ENCODE results near the gene SRPK3.
"Not testable (repeated sequence)": the region's sequence is repeated elsewhere in the genome, so short reads cannot be mapped to it uniquely, and the experiment has no call there.

- not testable (repeated sequence) for TF ChIP-seq MEF2A (IDR thresholded peaks at IDR 0.05; ENCODE audit: borderline replicate concordance, low read depth); JUND (IDR thresholded peaks at IDR 0.05); CHD2 (IDR thresholded peaks at IDR 0.05; ENCODE audit: low read length, partially characterized antibody); RAD21 (IDR thresholded peaks at IDR 0.05; ENCODE audit: low read length)
- TF ChIP-seq, protein P1, sequence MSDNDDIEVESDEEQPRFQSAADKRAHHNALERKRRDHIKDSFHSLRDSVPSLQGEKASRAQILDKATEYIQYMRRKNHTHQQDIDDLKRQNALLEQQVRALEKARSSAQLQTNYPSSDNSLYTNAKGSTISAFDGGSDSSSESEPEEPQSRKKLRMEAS (IDR thresholded peaks at IDR 0.05; ENCODE audit: low read depth) = not testable (repeated sequence)
- TF ChIP-seq, protein P2, sequence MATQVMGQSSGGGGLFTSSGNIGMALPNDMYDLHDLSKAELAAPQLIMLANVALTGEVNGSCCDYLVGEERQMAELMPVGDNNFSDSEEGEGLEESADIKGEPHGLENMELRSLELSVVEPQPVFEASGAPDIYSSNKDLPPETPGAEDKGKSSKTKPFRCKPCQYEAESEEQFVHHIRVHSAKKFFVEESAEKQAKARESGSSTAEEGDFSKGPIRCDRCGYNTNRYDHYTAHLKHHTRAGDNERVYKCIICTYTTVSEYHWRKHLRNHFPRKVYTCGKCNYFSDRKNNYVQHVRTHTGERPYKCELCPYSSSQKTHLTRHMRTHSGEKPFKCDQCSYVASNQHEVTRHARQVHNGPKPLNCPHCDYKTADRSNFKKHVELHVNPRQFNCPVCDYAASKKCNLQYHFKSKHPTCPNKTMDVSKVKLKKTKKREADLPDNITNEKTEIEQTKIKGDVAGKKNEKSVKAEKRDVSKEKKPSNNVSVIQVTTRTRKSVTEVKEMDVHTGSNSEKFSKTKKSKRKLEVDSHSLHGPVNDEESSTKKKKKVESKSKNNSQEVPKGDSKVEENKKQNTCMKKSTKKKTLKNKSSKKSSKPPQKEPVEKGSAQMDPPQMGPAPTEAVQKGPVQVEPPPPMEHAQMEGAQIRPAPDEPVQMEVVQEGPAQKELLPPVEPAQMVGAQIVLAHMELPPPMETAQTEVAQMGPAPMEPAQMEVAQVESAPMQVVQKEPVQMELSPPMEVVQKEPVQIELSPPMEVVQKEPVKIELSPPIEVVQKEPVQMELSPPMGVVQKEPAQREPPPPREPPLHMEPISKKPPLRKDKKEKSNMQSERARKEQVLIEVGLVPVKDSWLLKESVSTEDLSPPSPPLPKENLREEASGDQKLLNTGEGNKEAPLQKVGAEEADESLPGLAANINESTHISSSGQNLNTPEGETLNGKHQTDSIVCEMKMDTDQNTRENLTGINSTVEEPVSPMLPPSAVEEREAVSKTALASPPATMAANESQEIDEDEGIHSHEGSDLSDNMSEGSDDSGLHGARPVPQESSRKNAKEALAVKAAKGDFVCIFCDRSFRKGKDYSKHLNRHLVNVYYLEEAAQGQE (IDR thresholded peaks at IDR 0.05; ENCODE audit: low read depth, low read length) = not testable (repeated sequence)
- TF ChIP-seq, protein P3, sequence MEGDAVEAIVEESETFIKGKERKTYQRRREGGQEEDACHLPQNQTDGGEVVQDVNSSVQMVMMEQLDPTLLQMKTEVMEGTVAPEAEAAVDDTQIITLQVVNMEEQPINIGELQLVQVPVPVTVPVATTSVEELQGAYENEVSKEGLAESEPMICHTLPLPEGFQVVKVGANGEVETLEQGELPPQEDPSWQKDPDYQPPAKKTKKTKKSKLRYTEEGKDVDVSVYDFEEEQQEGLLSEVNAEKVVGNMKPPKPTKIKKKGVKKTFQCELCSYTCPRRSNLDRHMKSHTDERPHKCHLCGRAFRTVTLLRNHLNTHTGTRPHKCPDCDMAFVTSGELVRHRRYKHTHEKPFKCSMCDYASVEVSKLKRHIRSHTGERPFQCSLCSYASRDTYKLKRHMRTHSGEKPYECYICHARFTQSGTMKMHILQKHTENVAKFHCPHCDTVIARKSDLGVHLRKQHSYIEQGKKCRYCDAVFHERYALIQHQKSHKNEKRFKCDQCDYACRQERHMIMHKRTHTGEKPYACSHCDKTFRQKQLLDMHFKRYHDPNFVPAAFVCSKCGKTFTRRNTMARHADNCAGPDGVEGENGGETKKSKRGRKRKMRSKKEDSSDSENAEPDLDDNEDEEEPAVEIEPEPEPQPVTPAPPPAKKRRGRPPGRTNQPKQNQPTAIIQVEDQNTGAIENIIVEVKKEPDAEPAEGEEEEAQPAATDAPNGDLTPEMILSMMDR (IDR thresholded peaks at IDR 0.05) = not testable (repeated sequence)
These were observed 37.2 kb upstream of the SRPK3 start for GRCh38 chrX:153743468-153744209.
